ENCODE measurements around the gene MIER2. TPM values are rescaled to one million over a fixed set of nuclear protein-coding genes. Genes with fewer than 3 reads are reported as not detected.

The MIER2 gene
- total RNA-seq, 1 donor from 2014 or later, result 32.0 TPM

DNA sequence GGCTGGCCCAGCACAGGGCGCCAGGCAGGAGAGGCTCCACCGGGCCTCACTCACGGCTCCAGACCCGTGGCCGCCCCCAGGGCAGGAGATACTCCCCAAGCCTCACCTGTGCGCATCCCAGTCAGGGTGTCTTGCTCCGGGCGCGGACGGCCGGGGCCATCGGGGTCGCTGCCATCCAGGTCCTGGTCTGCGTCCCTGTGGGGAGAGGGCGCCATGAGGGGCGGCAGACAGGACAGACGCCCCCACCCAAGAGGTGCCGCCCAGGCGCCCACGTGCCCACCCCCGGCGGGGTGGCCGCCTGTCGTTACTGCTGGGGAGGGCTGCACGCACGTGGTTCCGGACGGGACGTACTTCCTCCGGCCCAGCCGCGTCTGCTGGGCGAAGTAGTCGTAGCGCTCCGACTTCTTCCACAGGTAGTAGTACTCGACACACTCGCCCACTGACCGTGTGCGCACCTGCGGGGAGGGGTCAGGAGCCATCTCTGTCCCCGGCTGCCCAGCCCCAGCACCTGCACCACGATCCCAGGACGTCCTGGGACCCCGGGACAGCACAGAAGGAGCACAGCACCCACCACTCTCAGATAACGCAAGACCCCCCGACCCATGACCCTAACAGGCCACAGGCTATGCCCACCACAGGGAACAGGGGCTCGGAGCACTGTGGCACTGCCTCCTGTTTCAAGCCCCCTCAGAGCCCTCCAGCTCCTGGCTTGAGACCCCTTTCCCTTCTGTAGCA, 36.0 kb downstream of the MIER2 start:
- Mint-ChIP-seq H3K9me3 (no peaks in the 10 kb centered on the region), H3K4me3 (no peak overlapping the region), H3K27ac (no peak overlapping the region), H3K27me3 (no peaks in the 10 kb centered on the region), H3K36me3 (ENCODE audit: low read depth) (peaks cover 18% of the 10 kb centered on the region), H3K4me1 (no peaks in the 10 kb centered on the region)
- no peak for DNase-seq
- intact Hi-C loops (cut with micrococcal nuclease), result no loop called here

- no peak for DNase-seq
- Mint-ChIP-seq H3K36me3 (ENCODE audit: low read depth) (peaks cover 15% of the 10 kb centered on the region), H3K27me3 (no peaks in the 10 kb centered on the region), H3K27ac (no peak overlapping the region), H3K4me3 (no peak overlapping the region), H3K4me1 (no peaks in the 10 kb centered on the region), H3K9me3 (no peaks in the 10 kb centered on the region)
- intact Hi-C loops (cut with micrococcal nuclease), result no loop called here
These were observed 36.7 kb downstream of the MIER2 start for GRCh38 chr19:307793-308420.

GRCh38 chr19:307111-307531, 37.5 kb downstream of the MIER2 start:
- Mint-ChIP-seq H3K36me3 (ENCODE audit: low read depth) (peaks cover 15% of the 10 kb centered on the region), H3K27ac (no peak overlapping the region), H3K4me3 (no peak overlapping the region), H3K9me3 (no peaks in the 10 kb centered on the region), H3K4me1 (no peaks in the 10 kb centered on the region), H3K27me3 (no peaks in the 10 kb centered on the region)
- intact Hi-C loops (cut with micrococcal nuclease), result no loop called here
- no peak for DNase-seq

DNA sequence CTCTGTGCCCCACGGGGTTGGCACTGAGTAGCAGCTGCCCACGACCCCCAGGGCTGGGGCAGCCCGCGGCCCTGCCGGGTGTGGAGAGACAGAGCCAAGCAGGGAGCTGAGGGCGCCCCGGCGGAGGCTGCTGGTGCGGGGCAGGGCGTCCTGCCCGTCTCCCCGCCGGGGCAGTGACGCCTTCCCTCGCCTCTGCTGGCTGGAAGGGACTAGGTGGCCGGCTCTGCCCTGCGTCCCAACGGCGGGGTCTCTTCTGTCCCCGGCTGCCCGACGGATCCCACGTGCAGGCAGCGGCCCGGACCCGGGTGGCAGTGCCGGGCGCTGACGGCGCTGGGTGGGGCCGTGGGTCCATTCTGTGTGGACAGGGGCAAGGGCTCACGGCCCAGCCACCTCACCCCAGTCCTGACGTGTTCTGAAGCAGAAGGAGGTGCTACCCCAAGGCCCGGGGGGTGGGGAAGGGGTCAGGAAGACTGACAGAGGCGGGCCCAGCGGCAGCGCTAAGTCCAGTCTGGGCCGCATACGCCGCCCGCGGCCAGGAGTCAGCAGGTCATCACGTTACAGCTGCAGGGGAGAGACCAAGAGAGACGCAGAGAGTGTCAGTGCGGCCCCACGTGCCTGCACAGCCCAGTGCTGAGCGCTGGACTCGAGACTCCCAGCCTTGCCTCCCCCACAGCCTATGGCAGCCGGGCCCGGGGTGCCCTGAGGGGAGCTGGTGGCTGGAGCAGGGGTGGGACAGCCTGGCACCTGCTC, 38.3 kb downstream of the MIER2 start:
- no peaks in the 10 kb centered on the region for H3K4me1 Mint-ChIP-seq
- DNase-seq, result no peak
- peaks cover 15% of the 10 kb centered on the region for H3K36me3 Mint-ChIP-seq (ENCODE audit: low read depth)
- intact Hi-C loops (cut with micrococcal nuclease), result no loop called here
- H3K9me3 Mint-ChIP-seq, result no peaks in the 10 kb centered on the region
- H3K27me3 Mint-ChIP-seq, result no peaks in the 10 kb centered on the region
- H3K27ac Mint-ChIP-seq, result no peak overlapping the region
- no peak overlapping the region for H3K4me3 Mint-ChIP-seq

- no peaks in the 10 kb centered on the region for H3K4me1 Mint-ChIP-seq
- peaks cover 13% of the 10 kb centered on the region for H3K36me3 Mint-ChIP-seq (ENCODE audit: low read depth)
- intact Hi-C loops (cut with micrococcal nuclease), result no loop called here
- DNase-seq, result no peak
- H3K4me3 Mint-ChIP-seq, result no peak overlapping the region
- H3K27me3 Mint-ChIP-seq, result no peaks in the 10 kb centered on the region
- no peak overlapping the region for H3K27ac Mint-ChIP-seq
- H3K9me3 Mint-ChIP-seq, result no peaks in the 10 kb centered on the region
These were observed 39.1 kb downstream of the MIER2 start for GRCh38 chr19:305240-306150.

DNA sequence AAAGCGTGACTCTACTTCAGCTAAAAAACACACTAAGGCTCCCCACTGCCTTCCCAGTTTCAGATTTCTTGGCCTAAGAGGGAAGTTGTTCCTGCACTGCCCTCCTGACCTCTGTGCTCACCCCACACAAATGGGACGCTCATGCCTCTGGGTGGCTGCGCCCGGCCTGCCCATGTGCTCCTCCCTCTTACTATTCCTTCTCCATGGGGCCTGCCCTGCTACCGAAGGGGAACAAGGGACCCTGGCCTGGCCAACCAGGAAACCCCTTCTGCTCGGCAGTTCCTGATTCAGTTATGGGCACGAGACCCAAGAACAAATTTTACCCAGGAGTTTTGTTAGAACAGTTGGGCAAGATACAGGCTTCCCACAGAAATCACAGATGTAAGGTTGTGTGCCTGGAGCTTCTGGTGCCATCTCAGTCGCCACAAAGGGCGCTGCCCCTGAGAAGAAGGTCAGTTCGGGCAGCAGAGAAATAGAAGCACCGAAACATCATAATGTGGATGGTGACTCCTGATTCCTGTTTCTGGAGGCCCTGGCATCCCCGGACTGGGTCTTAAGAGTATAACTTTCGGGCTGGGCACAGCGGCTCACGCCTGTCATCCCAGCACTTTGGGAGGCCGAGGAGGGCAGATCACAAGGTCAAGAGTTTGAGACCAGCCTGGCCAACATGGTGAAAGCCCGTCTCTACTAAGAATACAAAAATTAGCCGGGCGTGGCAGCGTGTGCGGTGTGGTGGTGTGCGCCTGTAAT, 47.9 kb downstream of the MIER2 start:
- H3K36me3 Mint-ChIP-seq (ENCODE audit: low read depth), result no peaks in the 10 kb centered on the region
- no peak overlapping the region for H3K4me3 Mint-ChIP-seq
- no peaks in the 10 kb centered on the region for H3K9me3 Mint-ChIP-seq
- peaks cover 31% of the 10 kb centered on the region for H3K27me3 Mint-ChIP-seq
- no peak overlapping the region for H3K27ac Mint-ChIP-seq
- no peak for DNase-seq
- intact Hi-C loops (cut with micrococcal nuclease), result no loop called here
- H3K4me1 Mint-ChIP-seq, result peaks cover 2% of the 10 kb centered on the region

GRCh38 chr19:295687-296370, 48.8 kb downstream of the MIER2 start:
- Mint-ChIP-seq H3K27me3 (peaks cover 31% of the 10 kb centered on the region), H3K36me3 (ENCODE audit: low read depth) (no peaks in the 10 kb centered on the region), H3K27ac (no peak overlapping the region), H3K4me3 (no peak overlapping the region), H3K9me3 (no peaks in the 10 kb centered on the region), H3K4me1 (peaks cover 2% of the 10 kb centered on the region)
- DNase-seq, result no peak
- intact Hi-C loops (cut with micrococcal nuclease), result no loop called here

DNA sequence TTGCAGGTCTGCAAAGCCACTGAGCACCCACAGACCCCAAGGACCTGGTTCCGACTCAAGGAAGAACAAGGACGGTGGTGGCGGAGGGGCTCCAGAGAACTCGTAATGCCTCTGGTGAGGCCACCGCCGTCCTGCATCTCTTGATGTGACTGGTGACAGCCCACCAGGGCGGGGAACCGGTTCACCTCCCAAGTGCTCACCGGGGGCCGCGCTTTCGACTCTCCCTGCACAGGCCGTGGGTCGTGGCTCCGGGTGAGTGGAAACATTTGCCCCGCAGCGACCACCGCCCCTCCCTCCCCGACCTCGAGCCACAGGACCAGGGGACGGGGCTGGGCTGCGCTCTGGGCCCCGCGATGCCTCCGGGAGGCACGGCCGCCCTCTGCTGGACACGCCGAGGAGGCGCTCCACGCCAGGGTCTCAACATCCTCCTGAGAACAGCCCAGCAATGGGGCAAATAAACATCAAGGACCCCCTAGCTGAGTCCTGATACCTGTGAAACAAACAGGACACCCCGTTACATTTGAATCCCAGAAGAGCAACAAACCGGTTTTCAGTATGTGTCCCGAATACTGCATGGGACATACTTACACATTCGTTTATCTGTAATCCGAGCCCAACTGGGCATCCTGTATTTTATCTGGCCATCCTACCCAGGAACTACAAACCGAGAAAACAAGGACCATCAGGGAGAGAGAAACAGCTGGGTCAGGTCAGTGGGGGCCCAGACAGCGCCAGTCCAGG, 49.5 kb downstream of the MIER2 start:
- intact Hi-C loops (cut with micrococcal nuclease), result no loop called here
- Mint-ChIP-seq H3K9me3 (no peaks in the 10 kb centered on the region), H3K4me3 (no peak overlapping the region), H3K27ac (no peak overlapping the region), H3K27me3 (peaks cover 34% of the 10 kb centered on the region), H3K36me3 (ENCODE audit: low read depth) (no peaks in the 10 kb centered on the region), H3K4me1 (peaks cover 2% of the 10 kb centered on the region)
- DNase-seq, result peak; percentile 82

- Mint-ChIP-seq H3K27me3 (peaks cover 39% of the 10 kb centered on the region), H3K36me3 (ENCODE audit: low read depth) (no peaks in the 10 kb centered on the region), H3K4me1 (peaks cover 2% of the 10 kb centered on the region), H3K4me3 (no peak overlapping the region), H3K9me3 (no peaks in the 10 kb centered on the region), H3K27ac (no peak overlapping the region)
- no peak for DNase-seq
- intact Hi-C loops (cut with micrococcal nuclease), result no loop called here
These were observed 50.2 kb downstream of the MIER2 start for GRCh38 chr19:294341-294945.

GRCh38 chr19:293436-294110, 51.0 kb downstream of the MIER2 start:
- Mint-ChIP-seq H3K27me3 (peaks cover 46% of the 10 kb centered on the region), H3K27ac (no peak overlapping the region), H3K4me1 (peaks cover 2% of the 10 kb centered on the region), H3K36me3 (ENCODE audit: low read depth) (no peaks in the 10 kb centered on the region), H3K4me3 (no peak overlapping the region), H3K9me3 (no peaks in the 10 kb centered on the region)
- DNase-seq, result no peak
- intact Hi-C loops (cut with micrococcal nuclease), result no loop called here

GRCh38 chr19:292951-293350, 51.6 kb downstream of the MIER2 start:
- Mint-ChIP-seq H3K27me3 (peaks cover 47% of the 10 kb centered on the region), H3K4me3 (no peak overlapping the region), H3K27ac (no peak overlapping the region), H3K4me1 (peaks cover 2% of the 10 kb centered on the region), H3K9me3 (no peaks in the 10 kb centered on the region), H3K36me3 (ENCODE audit: low read depth) (no peaks in the 10 kb centered on the region)
- DNase-seq, result no peak
- intact Hi-C loops (cut with micrococcal nuclease), result no loop called here

Measured in activated CD4-positive, alpha-beta T cell treated with anti-CD3 and anti-CD28 coated beads, Interleukin-2, amount 10 ng/mL, durations not matched to agents 24 days and 14 days (primary cell).